ENCODE data around the gene BRI3. TPM values are rescaled to one million over a fixed set of nuclear protein-coding genes. Genes with fewer than 3 reads are reported as not detected.

BRI3 gene
- total and polyA plus RNA-seq, 10 of the 15 experiments (the other 5 are each of a cell fraction or from before 2014, with no cell fraction given), result 4.5 to 56.3 (median 21.5) TPM

- TF ChIP-seq SUPT20H (IDR thresholded peaks at IDR 0.05; ENCODE audit: borderline replicate concordance, control insufficient read depth, low read depth, low read length), result no peak
Observed at GRCh38 chr7:98235901-98236300, 45.6 kb upstream of the BRI3 start (continued).

- BruUV-seq (replicated peaks), result no TSS peak
- Histone ChIP-seq H3K27ac (ENCODE audit: control insufficient read depth, insufficient read depth) (no peak overlapping the region), H3K9ac (ENCODE audit: control insufficient read depth, insufficient read depth, low read length) (no peak overlapping the region), H3K36me3 (ENCODE audit: control insufficient read depth in 2 of 2, insufficient read depth in 2 of 2, low read length in 1 of 2) (no peaks in the 10 kb centered on the region), H3K27me3 (replicated peaks in 1 of 2; ENCODE audit: control insufficient read depth in 2 of 2, insufficient read depth in 2 of 2, low read length in 1 of 2) (no peaks in the 10 kb centered on the region), H3K9me3 (replicated peaks; ENCODE audit: control insufficient read depth, insufficient read depth, low read length) (no peaks in the 10 kb centered on the region), H2AFZ (ENCODE audit: control insufficient read depth, low read depth, low read length) (no peak overlapping the region), H3K4me2 (ENCODE audit: control insufficient read depth, insufficient read depth) (no peak overlapping the region), H3K4me3 (no peak overlapping the region), H3K4me1 (ENCODE audit: control insufficient read depth, insufficient read depth, low read length) (no peaks in the 10 kb centered on the region), H4K20me1 (ENCODE audit: control insufficient read depth, insufficient read depth) (no peaks in the 10 kb centered on the region), H3K79me2 (ENCODE audit: control insufficient read depth, insufficient read depth, low read length) (no peaks in the 10 kb centered on the region)
- SMC1A ChIA-PET (ENCODE audit: uncharacterized antibody, unreplicated experiment), result no interaction called here
- in situ Hi-C loops (cut with MboI) (no loop called here), intact Hi-C loops (cut with micrococcal nuclease; ENCODE audit: unreplicated experiment) (no loop called here)
- POLR2A ChIA-PET, result interaction anchor here (1.2 kb wide), 1 partner anchor 34 kb away, joined by 3 read pairs; no protein-coding TSS in a partner anchor
- DNase-seq (ENCODE audit: low read depth, low spot score) (no peak), ATAC-seq (no peak), FAIRE-seq (no peak)
- TF ChIP-seq POU2F2 (IDR thresholded peaks at IDR 0.05; ENCODE audit: borderline replicate concordance, low read depth, low read length) (no peak), MTA2 (IDR thresholded peaks at IDR 0.05; ENCODE audit: low read depth) (no peak), SKIL (IDR thresholded peaks at IDR 0.05; ENCODE audit: low read depth, poor library complexity, severe bottlenecking) (no peak), NKRF (conservative IDR thresholded peaks at IDR 0.05) (no peak), E2F4 (IDR thresholded peaks at IDR 0.05; ENCODE audit: low read depth, low read length) (no peak), EED (IDR thresholded peaks at IDR 0.05; ENCODE audit: low read depth) (no peak), EP300 (IDR thresholded peaks at IDR 0.05; ENCODE audit: borderline replicate concordance in 1 of 2, control insufficient read depth in 1 of 2, low read depth in 2 of 2, low read length in 2 of 2) (no peak)
- RAD21 ChIA-PET (ENCODE audit: unreplicated experiment), result no interaction called here
- CTCF ChIA-PET, result no interaction called here
- WGBS (ENCODE audit: insufficient coverage, insufficient replicate concordance, low lambda C conversion rate, missing lambda C conversion rate), result 95% methylated on average over 25 of the region's 25 CpGs
Observed at GRCh38 chr7:98236355-98237185, 44.9 kb upstream of the BRI3 start.

Measured in GM12878 (cell line).